Measurements from ENCODE around the gene TAF4.

GRCh38 chr20:61931476-61932198 lies 134.0 kb downstream of the TAF4 start:
- TF ChIP-seq, protein P1, sequence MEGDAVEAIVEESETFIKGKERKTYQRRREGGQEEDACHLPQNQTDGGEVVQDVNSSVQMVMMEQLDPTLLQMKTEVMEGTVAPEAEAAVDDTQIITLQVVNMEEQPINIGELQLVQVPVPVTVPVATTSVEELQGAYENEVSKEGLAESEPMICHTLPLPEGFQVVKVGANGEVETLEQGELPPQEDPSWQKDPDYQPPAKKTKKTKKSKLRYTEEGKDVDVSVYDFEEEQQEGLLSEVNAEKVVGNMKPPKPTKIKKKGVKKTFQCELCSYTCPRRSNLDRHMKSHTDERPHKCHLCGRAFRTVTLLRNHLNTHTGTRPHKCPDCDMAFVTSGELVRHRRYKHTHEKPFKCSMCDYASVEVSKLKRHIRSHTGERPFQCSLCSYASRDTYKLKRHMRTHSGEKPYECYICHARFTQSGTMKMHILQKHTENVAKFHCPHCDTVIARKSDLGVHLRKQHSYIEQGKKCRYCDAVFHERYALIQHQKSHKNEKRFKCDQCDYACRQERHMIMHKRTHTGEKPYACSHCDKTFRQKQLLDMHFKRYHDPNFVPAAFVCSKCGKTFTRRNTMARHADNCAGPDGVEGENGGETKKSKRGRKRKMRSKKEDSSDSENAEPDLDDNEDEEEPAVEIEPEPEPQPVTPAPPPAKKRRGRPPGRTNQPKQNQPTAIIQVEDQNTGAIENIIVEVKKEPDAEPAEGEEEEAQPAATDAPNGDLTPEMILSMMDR (IDR thresholded peaks at IDR 0.05) = no peak
- TF ChIP-seq POLR2A (IDR thresholded peaks at IDR 0.05) = no peak

Measured in sigmoid colon (tissue), 3 donors.